ENCODE measurements around the gene STRN4. TPM values are rescaled to one million over a fixed set of nuclear protein-coding genes. Genes with fewer than 3 reads are reported as not detected.

STRN4 gene
- total and polyA plus RNA-seq, 9 of the 15 experiments (the other 6 are each of a cell fraction or from before 2014, with no cell fraction given), result 0.62 to 83.7 (median 36.9) TPM

GRCh38 chr19:46766569-46767317 is 20.5 kb upstream of the STRN4 start (continued):
- TF ChIP-seq LCOR (CRISPR knock-in tag; IDR thresholded peaks at IDR 0.05), result no peak
- no peak for TF ChIP-seq ZBTB17 (CRISPR knock-in tag; IDR thresholded peaks at IDR 0.05)
- peak; percentile 73 to 93 (median 75) for TF ChIP-seq CTCF (IDR thresholded peaks at IDR 0.05 in 2 of 3, conservative IDR thresholded peaks at IDR 0.05 in 1 of 3; ENCODE audit: insufficient read depth in 2 of 3, low read depth in 1 of 3, low read length in 3 of 3)
- TF ChIP-seq SMARCA5 (IDR thresholded peaks at IDR 0.05), result peak; percentile 98
- no peak for TF ChIP-seq ZKSCAN3 (CRISPR knock-in tag; IDR thresholded peaks at IDR 0.05)
- TF ChIP-seq ZMIZ1 (IDR thresholded peaks at IDR 0.05; ENCODE audit: low read depth in 2 of 2, low read length in 2 of 2), result no peak
- TF ChIP-seq TRIM24 (IDR thresholded peaks at IDR 0.05), result no peak
- TF ChIP-seq PML (IDR thresholded peaks at IDR 0.05; ENCODE audit: low read length), result no peak
- peak; percentile 82 for TF ChIP-seq HDAC2 (IDR thresholded peaks at IDR 0.05)
- TF ChIP-seq NFIC (IDR thresholded peaks at IDR 0.05), result peak; percentile 48
- no peak for TF ChIP-seq ZNF121 (CRISPR knock-in tag; conservative IDR thresholded peaks at IDR 0.05)
- TF ChIP-seq TFAP4 (CRISPR knock-in tag; IDR thresholded peaks at IDR 0.05; ENCODE audit: borderline replicate concordance), result peak; percentile 62; the same call in 1 of the 2 replicates
- no peak for TF ChIP-seq KLF6 (CRISPR knock-in tag; IDR thresholded peaks at IDR 0.05; ENCODE audit: borderline replicate concordance)
- peak; percentile 51; the same call in 1 of the 2 replicates for TF ChIP-seq LARP7 (IDR thresholded peaks at IDR 0.05)
- 0 out of 2 replicates have a peak, but pooled peaks have one; percentile 36 for TF ChIP-seq GABPB1 (CRISPR knock-in tag; IDR thresholded peaks at IDR 0.05)
- 0 out of 2 replicates have a peak, but pooled peaks have one; percentile 38 for TF ChIP-seq NKRF (IDR thresholded peaks at IDR 0.05; ENCODE audit: borderline replicate concordance)
